Measurements from ENCODE around the gene ANXA5. TPM values are rescaled to one million over a fixed set of nuclear protein-coding genes. Genes with fewer than 3 reads are reported as not detected.

The ANXA5 gene
- total and polyA plus RNA-seq, 3 donors from 2014 or later, result 193 to 264 (median 250) TPM

DNA sequence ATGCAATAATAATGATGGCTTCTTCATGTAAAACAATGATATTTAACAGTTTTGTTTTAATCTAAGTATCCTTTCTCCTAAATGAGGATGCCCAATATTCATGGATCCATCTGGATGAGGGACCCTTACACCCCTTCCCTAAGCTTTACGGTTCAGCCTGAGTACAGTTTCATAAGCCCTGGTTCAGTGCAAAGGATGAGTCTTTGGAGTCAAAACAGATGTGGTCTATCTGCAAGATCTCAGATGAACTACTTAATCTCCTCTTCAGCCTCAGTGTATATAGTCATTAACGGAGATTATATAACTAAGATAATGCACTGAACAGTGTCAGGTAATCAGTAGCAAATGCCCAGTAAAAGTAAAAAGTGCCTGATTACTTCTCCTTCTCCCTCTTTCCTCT is 22.1 kb downstream of the ANXA5 start:
- Histone ChIP-seq H3K4me1 (no peaks in the 10 kb centered on the region), H3K4me3 (no peak overlapping the region), H3K27me3 (no peaks in the 10 kb centered on the region), H3K27ac (no peak overlapping the region), H3K36me3 (ENCODE audit: low read depth, missing control alignments) (no peaks in the 10 kb centered on the region), H3K9me3 (no peaks in the 10 kb centered on the region)
- no peak for DNase-seq
- TF ChIP-seq, protein P1, sequence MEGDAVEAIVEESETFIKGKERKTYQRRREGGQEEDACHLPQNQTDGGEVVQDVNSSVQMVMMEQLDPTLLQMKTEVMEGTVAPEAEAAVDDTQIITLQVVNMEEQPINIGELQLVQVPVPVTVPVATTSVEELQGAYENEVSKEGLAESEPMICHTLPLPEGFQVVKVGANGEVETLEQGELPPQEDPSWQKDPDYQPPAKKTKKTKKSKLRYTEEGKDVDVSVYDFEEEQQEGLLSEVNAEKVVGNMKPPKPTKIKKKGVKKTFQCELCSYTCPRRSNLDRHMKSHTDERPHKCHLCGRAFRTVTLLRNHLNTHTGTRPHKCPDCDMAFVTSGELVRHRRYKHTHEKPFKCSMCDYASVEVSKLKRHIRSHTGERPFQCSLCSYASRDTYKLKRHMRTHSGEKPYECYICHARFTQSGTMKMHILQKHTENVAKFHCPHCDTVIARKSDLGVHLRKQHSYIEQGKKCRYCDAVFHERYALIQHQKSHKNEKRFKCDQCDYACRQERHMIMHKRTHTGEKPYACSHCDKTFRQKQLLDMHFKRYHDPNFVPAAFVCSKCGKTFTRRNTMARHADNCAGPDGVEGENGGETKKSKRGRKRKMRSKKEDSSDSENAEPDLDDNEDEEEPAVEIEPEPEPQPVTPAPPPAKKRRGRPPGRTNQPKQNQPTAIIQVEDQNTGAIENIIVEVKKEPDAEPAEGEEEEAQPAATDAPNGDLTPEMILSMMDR (IDR thresholded peaks at IDR 0.05), result no peak
- TF ChIP-seq POLR2A (IDR thresholded peaks at IDR 0.05), result no peak
- 91 to 95% methylated on average over 2 of the region's 2 CpGs for WGBS, 2 donors
- intact Hi-C loops (cut with DNase I; ENCODE audit: low total_unique reads), result no loop called here

DNA sequence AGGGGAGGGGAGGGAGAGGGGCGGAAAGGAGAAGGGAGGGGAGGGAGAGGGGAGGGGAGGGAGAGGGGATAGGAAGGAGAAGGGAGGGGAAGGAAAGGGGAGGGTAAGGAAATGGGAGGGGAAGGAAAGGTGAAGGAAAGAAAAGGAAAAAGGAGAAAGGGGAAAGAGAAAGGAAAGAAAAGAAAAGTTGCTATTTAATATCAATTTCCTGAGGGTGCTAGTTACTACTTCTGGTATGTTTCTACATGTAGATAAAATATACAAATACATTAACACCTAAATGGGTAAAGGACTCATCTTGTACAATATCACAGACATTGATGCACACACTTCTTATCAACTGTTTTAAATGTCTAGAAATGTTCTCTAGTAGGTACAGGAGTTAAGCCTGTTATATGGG is 22.6 kb downstream of the ANXA5 start:
- no peaks in the 10 kb centered on the region for H3K36me3 ChIP-seq (ENCODE audit: low read depth, missing control alignments)
- 88 to 100% methylated on average over 1 of the region's 1 CpG for WGBS, 2 donors

DNA sequence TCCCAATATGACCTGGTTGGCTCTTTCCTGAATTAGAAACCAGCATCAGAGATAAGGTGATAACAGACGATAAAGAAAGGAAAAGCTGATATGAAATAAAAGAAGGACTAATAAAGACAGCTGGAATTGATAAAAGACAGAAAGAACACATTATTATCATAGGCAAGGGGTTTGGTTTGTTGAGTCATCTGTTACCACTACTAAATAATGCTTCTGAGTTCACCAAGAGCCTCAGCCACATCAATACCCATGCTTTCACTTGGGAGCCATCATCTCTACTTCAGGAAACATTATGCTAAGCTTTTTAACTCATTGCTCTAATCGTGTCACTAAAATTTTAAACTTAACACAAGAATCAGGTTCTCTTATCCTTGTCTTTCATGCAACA is 27.6 kb downstream of the ANXA5 start:
- H3K27ac ChIP-seq, result no peak overlapping the region
- DNase-seq, result no peak
- TF ChIP-seq, protein P1 (IDR thresholded peaks at IDR 0.05), result no peak
- TF ChIP-seq POLR2A (IDR thresholded peaks at IDR 0.05), result no peak
- intact Hi-C loops (cut with DNase I; ENCODE audit: low total_unique reads), result no loop called here
- no peaks in the 10 kb centered on the region for H3K36me3 ChIP-seq (ENCODE audit: low read depth, missing control alignments)
- H3K4me1 ChIP-seq, result no peaks in the 10 kb centered on the region
- no peaks in the 10 kb centered on the region for H3K9me3 ChIP-seq
- H3K4me3 ChIP-seq, result no peak overlapping the region
- 73 to 75% methylated on average over 2 of the region's 2 CpGs for WGBS, 2 donors
- no peaks in the 10 kb centered on the region for H3K27me3 ChIP-seq

More for the DNA sequence above, 22.6 kb downstream of the ANXA5 start:
- intact Hi-C loops (cut with DNase I; ENCODE audit: low total_unique reads), result no loop called here
- Histone ChIP-seq H3K9me3 (no peaks in the 10 kb centered on the region), H3K27ac (no peak overlapping the region), H3K4me3 (no peak overlapping the region), H3K4me1 (no peaks in the 10 kb centered on the region), H3K27me3 (no peaks in the 10 kb centered on the region)
- TF ChIP-seq POLR2A (IDR thresholded peaks at IDR 0.05), result no peak
- TF ChIP-seq, protein P1 (IDR thresholded peaks at IDR 0.05), result no peak
- DNase-seq, result no peak

DNA sequence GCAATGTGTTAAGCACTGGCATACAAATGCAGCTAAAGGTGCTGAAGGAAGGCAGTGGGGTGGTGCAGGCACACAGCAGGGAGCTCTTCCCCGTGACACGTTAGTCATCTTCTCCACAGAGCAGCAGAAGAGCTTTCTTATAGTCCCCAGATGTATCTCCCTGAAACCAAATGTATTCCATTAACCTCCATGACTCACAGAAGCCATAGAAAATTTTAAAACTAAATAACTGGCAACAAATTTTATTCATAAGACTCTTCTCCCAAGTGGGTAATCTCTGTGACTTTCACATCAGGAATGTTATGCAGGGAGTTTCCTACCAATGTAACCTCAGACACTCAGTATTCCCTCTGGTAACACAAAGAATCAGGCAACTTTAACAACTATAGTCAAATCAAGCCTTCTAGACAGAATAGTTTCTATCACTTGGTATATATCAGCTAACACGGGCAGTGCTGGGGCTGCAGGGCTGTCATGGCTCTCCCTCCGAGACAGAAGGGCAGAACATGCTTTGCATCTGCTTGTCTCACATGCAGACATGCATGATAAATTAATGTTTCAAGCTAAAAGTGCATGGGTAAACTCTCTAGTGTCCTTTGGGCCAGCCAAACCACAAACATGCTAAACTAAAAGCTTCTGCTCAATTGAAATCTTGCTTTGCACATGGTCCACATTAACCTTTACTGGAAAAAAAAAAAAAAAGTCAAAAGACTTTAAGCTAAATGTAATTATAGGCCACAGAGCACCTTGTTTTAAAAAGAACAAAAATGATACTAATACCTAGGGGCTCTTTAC is 28.2 kb downstream of the ANXA5 start:
- TF ChIP-seq, protein P1 (IDR thresholded peaks at IDR 0.05), result no peak
- Histone ChIP-seq H3K27ac (no peak overlapping the region), H3K4me1 (no peaks in the 10 kb centered on the region), H3K36me3 (ENCODE audit: low read depth, missing control alignments) (no peaks in the 10 kb centered on the region), H3K4me3 (no peak overlapping the region), H3K27me3 (no peaks in the 10 kb centered on the region), H3K9me3 (no peaks in the 10 kb centered on the region)
- 71 to 84% methylated on average over 4 of the region's 4 CpGs for WGBS, 2 donors
- no peak for DNase-seq
- intact Hi-C loops (cut with DNase I; ENCODE audit: low total_unique reads), result no loop called here

DNA sequence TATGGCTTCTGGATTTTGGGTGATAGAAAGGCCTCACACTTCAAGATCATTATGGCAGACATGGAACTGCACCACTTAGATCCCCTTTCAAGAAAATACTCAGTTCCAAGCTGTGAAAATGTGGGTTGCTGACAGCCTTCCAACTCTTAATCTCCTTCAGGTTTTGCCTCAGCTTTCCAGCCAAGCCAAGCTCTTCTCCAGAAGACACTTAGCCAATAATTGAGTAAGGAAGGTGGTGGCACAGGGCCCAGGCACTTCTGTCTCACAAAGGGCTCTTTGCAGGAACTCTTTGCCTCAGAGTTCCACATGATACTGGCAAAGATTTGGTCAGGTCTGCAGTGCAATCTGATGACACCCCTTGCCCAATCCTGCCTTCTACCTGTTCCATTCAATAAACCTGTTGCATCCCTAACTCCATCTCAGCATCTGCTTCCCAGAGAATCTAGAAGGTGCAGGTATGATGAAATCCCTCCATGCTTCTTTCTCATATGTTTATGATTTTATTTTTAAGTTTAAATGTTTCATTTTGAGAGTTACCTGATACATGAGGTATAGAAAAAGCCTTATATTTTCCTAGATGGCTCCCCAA is 30.6 kb downstream of the ANXA5 start:
- no peak for DNase-seq
- no peak overlapping the region for H3K4me3 ChIP-seq
- H3K27me3 ChIP-seq, result no peaks in the 10 kb centered on the region
- intact Hi-C loops (cut with DNase I; ENCODE audit: low total_unique reads), result no loop called here
- no peaks in the 10 kb centered on the region for H3K36me3 ChIP-seq (ENCODE audit: low read depth, missing control alignments)
- no peaks in the 10 kb centered on the region for H3K9me3 ChIP-seq
- no peak overlapping the region for H3K27ac ChIP-seq
- H3K4me1 ChIP-seq, result no peaks in the 10 kb centered on the region
- TF ChIP-seq, protein P1 (IDR thresholded peaks at IDR 0.05), result no peak
- TF ChIP-seq POLR2A (IDR thresholded peaks at IDR 0.05), result no peak
